ENCODE measurements around the gene PDSS2. TPM values are rescaled to one million over a fixed set of nuclear protein-coding genes. Genes with fewer than 3 reads are reported as not detected.

The PDSS2 gene
- total RNA-seq, 4 donors from 2014 or later: 6.5 to 12.2 (median 9.0) TPM

GRCh38 chr6:107186047-107186446 lies 273.3 kb downstream of the PDSS2 start:
- Histone ChIP-seq H3K4me1 (no peaks in the 10 kb centered on the region), H3K27me3 (no peaks in the 10 kb centered on the region), H3K4me3 (no peak overlapping the region), H3K27ac (no peak overlapping the region), H3K36me3 (peaks cover 0 to 35% of the 10 kb centered on the region in 2 donors), H3K9me3 (no peaks in the 10 kb centered on the region)
- TF ChIP-seq POLR2A (IDR thresholded peaks at IDR 0.05) (no peak), EP300 (IDR thresholded peaks at IDR 0.05) (no peak), CTCF (IDR thresholded peaks at IDR 0.05) (no peak), POLR2AphosphoS5 (IDR thresholded peaks at IDR 0.05) (no peak)
- no peak for ATAC-seq
- 25 to 87% methylated on average over 1 of the region's 1 CpG for WGBS, 2 donors (ENCODE audit: low coverage in 1 of 2)

- Histone ChIP-seq H3K27ac (no peak overlapping the region), H3K9me3 (no peaks in the 10 kb centered on the region), H3K4me3 (no peak overlapping the region), H3K4me1 (no peaks in the 10 kb centered on the region), H3K36me3 (peaks cover 0 to 34% of the 10 kb centered on the region in 2 donors), H3K27me3 (no peaks in the 10 kb centered on the region)
- no peak for ATAC-seq
- no peak for TF ChIP-seq CTCF (IDR thresholded peaks at IDR 0.05)
- TF ChIP-seq POLR2A (IDR thresholded peaks at IDR 0.05): no peak
- 72 to 75% methylated on average over 8 to 9 of the region's 9 CpGs for WGBS, 2 donors (ENCODE audit: low coverage in 1 of 2)
These were observed 273.9 kb downstream of the PDSS2 start for GRCh38 chr6:107185391-107185970.

- H3K36me3 ChIP-seq: peaks cover 0 to 30% of the 10 kb centered on the region in 2 donors
- WGBS, 2 donors (ENCODE audit: low coverage in 1 of 2): 50% methylated on average over 1 of the region's 1 CpG
- no peak for ATAC-seq
- no peaks in the 10 kb centered on the region for H3K4me1 ChIP-seq
- no peak overlapping the region for H3K27ac ChIP-seq
- H3K9me3 ChIP-seq: no peaks in the 10 kb centered on the region
- no peaks in the 10 kb centered on the region for H3K27me3 ChIP-seq
- no peak overlapping the region for H3K4me3 ChIP-seq
- TF ChIP-seq EP300 (IDR thresholded peaks at IDR 0.05): no peak
- no peak for TF ChIP-seq CTCF (IDR thresholded peaks at IDR 0.05)
- TF ChIP-seq POLR2AphosphoS5 (IDR thresholded peaks at IDR 0.05): no peak
- TF ChIP-seq POLR2A (IDR thresholded peaks at IDR 0.05): no peak
These were observed 274.9 kb downstream of the PDSS2 start for GRCh38 chr6:107184435-107184834.

- Histone ChIP-seq H3K27ac (no peak overlapping the region), H3K36me3 (peaks cover 0 to 14% of the 10 kb centered on the region in 2 donors), H3K4me1 (no peaks in the 10 kb centered on the region), H3K27me3 (no peaks in the 10 kb centered on the region), H3K9me3 (no peaks in the 10 kb centered on the region), H3K4me3 (no peak overlapping the region)
- WGBS, 2 donors (ENCODE audit: low coverage in 1 of 2): 80 to 94% methylated on average over 1 to 2 of the region's 2 CpGs
- ATAC-seq: no peak
- TF ChIP-seq EP300 (IDR thresholded peaks at IDR 0.05): no peak
- TF ChIP-seq POLR2A (IDR thresholded peaks at IDR 0.05): no peak
- no peak for TF ChIP-seq POLR2AphosphoS5 (IDR thresholded peaks at IDR 0.05)
- no peak for TF ChIP-seq CTCF (IDR thresholded peaks at IDR 0.05)
These were observed 279.3 kb downstream of the PDSS2 start for GRCh38 chr6:107180099-107180498.

- 96 to 100% methylated on average over 3 to 4 of the region's 5 CpGs for WGBS, 2 donors (ENCODE audit: low coverage in 1 of 2)
- Histone ChIP-seq H3K9me3 (no peaks in the 10 kb centered on the region), H3K27me3 (no peaks in the 10 kb centered on the region), H3K36me3 (peaks cover 0 to 14% of the 10 kb centered on the region in 2 donors), H3K4me1 (no peaks in the 10 kb centered on the region), H3K27ac (no peak overlapping the region), H3K4me3 (no peak overlapping the region)
- no peak for ATAC-seq
- TF ChIP-seq EP300 (IDR thresholded peaks at IDR 0.05) (no peak), CTCF (IDR thresholded peaks at IDR 0.05) (peak in 1 of 4 experiments; percentile 10)
These were observed 280.4 kb downstream of the PDSS2 start for GRCh38 chr6:107179004-107179403.

Measured in gastroesophageal sphincter (tissue), 4 donors.